ENCODE data around the gene ANKRD11.

ANKRD11 gene

GRCh38 chr16:89406277-89406888 lies 84.0 kb downstream of the ANKRD11 start:
- Histone ChIP-seq H3K36me3 (ENCODE audit: control insufficient read depth in 2 of 2, insufficient read depth in 2 of 2, low read length in 2 of 2) (no peaks in the 10 kb centered on the region), H3K4me3 (ENCODE audit: low read length in 2 of 2) (no peak overlapping the region), H3K4me1 (ENCODE audit: control insufficient read depth, insufficient read depth, low read length) (peaks cover 67% of the 10 kb centered on the region), H3K9ac (ENCODE audit: low read length in 2 of 2) (no peak overlapping the region), H3K27me3 (ENCODE audit: control insufficient read depth in 1 of 2, insufficient read depth in 2 of 2, low read length in 2 of 2) (no peaks in the 10 kb centered on the region), H3K27ac (ENCODE audit: low read length) (no peak overlapping the region), H3K9me3 (ENCODE audit: control insufficient read depth in 2 of 2, low read length in 2 of 2) (no peaks in the 10 kb centered on the region)

- Histone ChIP-seq H3K9me3 (ENCODE audit: control insufficient read depth in 2 of 2, low read length in 2 of 2) (no peaks in the 10 kb centered on the region), H3K4me3 (ENCODE audit: low read length in 2 of 2) (no peak overlapping the region), H3K9ac (ENCODE audit: low read length in 2 of 2) (no peak overlapping the region), H3K27ac (ENCODE audit: low read length) (no peak overlapping the region), H3K36me3 (ENCODE audit: control insufficient read depth in 2 of 2, insufficient read depth in 2 of 2, low read length in 2 of 2) (no peaks in the 10 kb centered on the region), H3K27me3 (ENCODE audit: control insufficient read depth in 1 of 2, insufficient read depth in 2 of 2, low read length in 2 of 2) (no peaks in the 10 kb centered on the region), H3K4me1 (ENCODE audit: control insufficient read depth, insufficient read depth, low read length) (peaks cover 52% of the 10 kb centered on the region)
Observed at GRCh38 chr16:89404561-89404960, 85.8 kb downstream of the ANKRD11 start.

DNA sequence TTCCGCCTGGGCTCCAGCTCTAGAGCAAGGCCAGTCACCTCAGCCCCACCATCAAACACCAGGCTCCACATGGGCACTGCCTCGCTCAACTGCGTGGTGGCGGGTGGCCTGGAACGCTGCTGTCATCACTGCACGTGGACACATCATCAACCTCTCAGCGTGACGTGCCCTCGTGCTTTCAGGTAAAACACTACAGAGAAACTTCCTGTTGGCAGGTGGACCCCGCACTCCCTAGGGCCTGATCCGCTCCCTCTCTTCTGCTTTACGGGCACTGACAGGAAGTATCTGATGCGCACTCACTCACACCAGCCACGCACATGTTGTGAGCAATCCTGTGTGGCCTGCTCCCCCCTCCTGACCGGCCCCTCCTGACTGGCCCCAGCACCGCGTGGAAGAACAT lies 87.4 kb downstream of the ANKRD11 start:
- Histone ChIP-seq H3K27me3 (ENCODE audit: control insufficient read depth in 1 of 2, insufficient read depth in 2 of 2, low read length in 2 of 2) (no peaks in the 10 kb centered on the region), H3K4me1 (ENCODE audit: control insufficient read depth, insufficient read depth, low read length) (peaks cover 44% of the 10 kb centered on the region), H3K9me3 (ENCODE audit: control insufficient read depth in 2 of 2, low read length in 2 of 2) (no peaks in the 10 kb centered on the region), H3K4me3 (ENCODE audit: low read length in 2 of 2) (no peak overlapping the region), H3K9ac (ENCODE audit: low read length in 2 of 2) (no peak overlapping the region), H3K27ac (ENCODE audit: low read length) (no peak overlapping the region), H3K36me3 (ENCODE audit: control insufficient read depth in 2 of 2, insufficient read depth in 2 of 2, low read length in 2 of 2) (no peaks in the 10 kb centered on the region)

DNA sequence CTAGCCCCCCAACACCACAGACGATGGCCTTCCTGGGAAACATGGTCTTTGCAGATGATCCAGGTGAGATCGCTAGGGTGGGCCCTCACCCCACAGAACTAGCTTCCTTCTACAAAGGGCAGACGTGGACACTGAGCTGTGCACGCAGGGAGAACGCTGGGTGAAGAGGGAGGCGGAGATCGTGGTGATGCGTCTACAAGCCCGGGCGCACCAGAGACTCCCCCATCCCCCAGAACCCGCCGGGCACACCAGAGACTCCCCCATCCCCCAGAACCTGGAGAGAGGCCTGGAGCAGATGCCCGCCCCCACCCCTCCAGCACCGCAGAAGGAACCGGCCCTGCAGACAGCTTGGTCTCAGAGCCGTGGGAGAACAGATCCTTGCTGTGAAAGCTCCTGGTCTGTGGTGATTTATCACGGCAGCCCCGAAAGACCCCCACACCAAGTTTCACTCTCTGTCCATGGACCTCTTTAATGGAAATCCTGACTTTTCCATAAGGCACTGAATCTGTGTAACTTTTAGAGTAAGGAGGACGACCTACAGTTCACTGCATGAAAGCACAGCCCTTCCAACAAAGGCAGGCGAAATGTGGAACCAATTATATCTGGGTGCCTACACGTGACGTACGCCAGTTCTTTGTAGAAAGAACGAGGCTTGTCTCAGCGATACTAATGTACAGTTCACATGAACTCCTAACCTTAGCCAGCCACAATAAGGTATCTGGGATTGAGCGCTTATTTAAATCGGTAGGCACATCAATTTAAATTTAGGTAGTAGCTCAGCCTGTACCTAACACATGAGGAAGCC lies 88.5 kb downstream of the ANKRD11 start:
- Histone ChIP-seq H3K9me3 (ENCODE audit: control insufficient read depth in 2 of 2, low read length in 2 of 2) (no peaks in the 10 kb centered on the region), H3K4me1 (ENCODE audit: control insufficient read depth, insufficient read depth, low read length) (peaks cover 33% of the 10 kb centered on the region), H3K9ac (ENCODE audit: low read length in 2 of 2) (no peak overlapping the region), H3K27me3 (ENCODE audit: control insufficient read depth in 1 of 2, insufficient read depth in 2 of 2, low read length in 2 of 2) (no peaks in the 10 kb centered on the region), H3K36me3 (ENCODE audit: control insufficient read depth in 2 of 2, insufficient read depth in 2 of 2, low read length in 2 of 2) (no peaks in the 10 kb centered on the region), H3K27ac (ENCODE audit: low read length) (no peak overlapping the region), H3K4me3 (ENCODE audit: low read length in 2 of 2) (no peak overlapping the region)

DNA sequence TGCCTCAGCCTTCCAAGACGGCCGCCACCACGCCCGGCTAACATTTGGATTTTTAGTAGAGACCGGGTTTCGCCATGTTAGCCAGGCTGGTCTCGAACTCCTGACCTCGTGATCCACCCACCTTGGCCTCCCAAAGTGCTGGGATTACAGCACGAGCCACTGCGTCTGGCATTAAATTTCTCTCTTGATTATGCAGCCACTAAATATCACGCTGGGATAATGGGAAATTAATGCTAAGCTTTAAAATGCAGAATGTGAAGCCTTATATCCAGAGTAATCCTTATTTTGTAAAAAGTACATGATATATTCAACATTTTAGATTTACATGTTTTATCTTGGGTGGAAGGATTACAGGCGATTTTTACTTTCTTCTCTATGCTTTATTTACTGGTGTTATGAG lies 89.2 kb downstream of the ANKRD11 start:
- Histone ChIP-seq H3K9me3 (ENCODE audit: control insufficient read depth in 2 of 2, low read length in 2 of 2) (no peaks in the 10 kb centered on the region), H3K4me3 (ENCODE audit: low read length in 2 of 2) (no peak overlapping the region), H3K27me3 (ENCODE audit: control insufficient read depth in 1 of 2, insufficient read depth in 2 of 2, low read length in 2 of 2) (no peaks in the 10 kb centered on the region), H3K27ac (ENCODE audit: low read length) (no peak overlapping the region), H3K4me1 (ENCODE audit: control insufficient read depth, insufficient read depth, low read length) (peaks cover 27% of the 10 kb centered on the region), H3K9ac (ENCODE audit: low read length in 2 of 2) (no peak overlapping the region), H3K36me3 (ENCODE audit: control insufficient read depth in 2 of 2, insufficient read depth in 2 of 2, low read length in 2 of 2) (no peaks in the 10 kb centered on the region)

DNA sequence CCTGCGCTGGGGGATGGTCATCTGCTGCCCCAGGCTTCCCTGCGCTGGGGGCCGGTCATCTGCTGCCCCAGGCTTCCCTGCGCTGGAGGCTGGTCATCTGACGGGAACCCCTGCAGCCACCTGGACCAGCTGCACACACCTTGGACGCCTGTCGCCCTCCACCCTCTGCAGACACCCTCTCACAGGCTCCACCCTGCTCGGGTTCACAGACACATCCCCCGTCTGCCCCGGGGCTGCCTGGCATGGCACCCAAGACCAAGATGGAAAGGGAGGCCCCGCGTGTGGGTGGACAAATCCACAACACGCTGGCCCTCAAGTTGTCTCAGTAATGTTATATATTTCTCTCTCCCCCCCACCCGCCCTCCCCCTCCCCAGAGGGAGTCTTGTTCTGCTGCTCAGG lies 89.6 kb downstream of the ANKRD11 start:
- Histone ChIP-seq H3K9me3 (ENCODE audit: control insufficient read depth in 2 of 2, low read length in 2 of 2) (no peaks in the 10 kb centered on the region), H3K27ac (ENCODE audit: low read length) (no peak overlapping the region), H3K4me1 (ENCODE audit: control insufficient read depth, insufficient read depth, low read length) (peaks cover 25% of the 10 kb centered on the region), H3K4me3 (ENCODE audit: low read length in 2 of 2) (no peak overlapping the region), H3K27me3 (ENCODE audit: control insufficient read depth in 1 of 2, insufficient read depth in 2 of 2, low read length in 2 of 2) (no peaks in the 10 kb centered on the region), H3K9ac (ENCODE audit: low read length in 2 of 2) (no peak overlapping the region), H3K36me3 (ENCODE audit: control insufficient read depth in 2 of 2, insufficient read depth in 2 of 2, low read length in 2 of 2) (no peaks in the 10 kb centered on the region)

DNA sequence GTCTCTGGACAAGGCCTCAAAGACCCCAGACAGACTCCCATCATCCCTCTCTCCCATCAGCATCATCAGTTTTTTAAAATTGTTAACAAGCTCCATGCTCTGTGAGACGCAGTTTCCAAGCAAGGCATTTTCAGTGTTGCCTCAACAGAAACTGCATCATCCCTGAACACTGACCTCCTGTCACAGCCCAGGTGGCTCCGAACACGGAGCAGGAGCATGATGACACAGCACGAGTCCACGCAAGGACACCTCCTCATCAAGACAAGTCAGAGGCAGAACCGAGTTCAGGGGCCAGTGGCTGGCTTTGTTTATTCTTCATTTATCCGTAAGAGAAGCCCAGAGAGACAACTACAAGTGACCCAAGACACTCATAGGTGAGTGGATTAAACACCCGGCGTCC lies 91.4 kb downstream of the ANKRD11 start:
- H3K27me3 ChIP-seq (ENCODE audit: control insufficient read depth in 1 of 2, insufficient read depth in 2 of 2, low read length in 2 of 2) = no peaks in the 10 kb centered on the region
- no peak overlapping the region for H3K27ac ChIP-seq (ENCODE audit: low read length)

DNA sequence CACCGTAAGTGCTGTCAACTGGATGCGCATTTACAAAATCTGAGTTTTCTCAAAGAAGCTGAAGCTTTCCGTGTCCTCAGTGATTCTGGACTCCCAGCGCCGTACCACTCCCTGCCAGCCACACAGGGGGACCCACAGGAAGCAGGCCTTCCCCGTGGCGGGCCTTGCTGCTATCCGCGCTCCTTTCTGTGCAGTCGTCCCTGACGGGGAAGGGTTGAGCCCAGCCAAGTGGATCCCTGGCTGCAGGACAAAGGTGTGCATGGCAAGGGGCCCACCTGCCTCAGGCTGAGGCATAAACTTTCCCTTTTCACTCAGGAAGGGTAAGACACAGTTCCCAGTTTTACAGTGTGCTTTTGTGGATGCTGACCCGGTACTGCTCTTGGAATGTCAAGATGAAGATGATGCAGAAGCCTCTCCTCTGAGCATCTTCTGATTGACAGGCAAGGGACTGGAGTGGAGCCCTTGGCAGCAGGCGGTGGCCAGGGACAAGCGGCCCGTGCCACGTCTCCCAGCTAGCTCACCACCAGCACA lies 93.0 kb downstream of the ANKRD11 start:
- Histone ChIP-seq H3K4me1 (ENCODE audit: control insufficient read depth, insufficient read depth, low read length) (peaks cover 42% of the 10 kb centered on the region), H3K27ac (ENCODE audit: low read length) (no peak overlapping the region), H3K9me3 (ENCODE audit: control insufficient read depth in 2 of 2, low read length in 2 of 2) (no peaks in the 10 kb centered on the region), H3K36me3 (ENCODE audit: control insufficient read depth in 2 of 2, insufficient read depth in 2 of 2, low read length in 2 of 2) (no peaks in the 10 kb centered on the region), H3K4me3 (ENCODE audit: low read length in 2 of 2) (no peak overlapping the region), H3K9ac (ENCODE audit: low read length in 2 of 2) (no peak overlapping the region), H3K27me3 (ENCODE audit: control insufficient read depth in 1 of 2, insufficient read depth in 2 of 2, low read length in 2 of 2) (no peaks in the 10 kb centered on the region)

More for the DNA sequence above, 91.4 kb downstream of the ANKRD11 start:
- Histone ChIP-seq H3K9ac (ENCODE audit: low read length in 2 of 2) (no peak overlapping the region), H3K36me3 (ENCODE audit: control insufficient read depth in 2 of 2, insufficient read depth in 2 of 2, low read length in 2 of 2) (no peaks in the 10 kb centered on the region), H3K4me3 (ENCODE audit: low read length in 2 of 2) (no peak overlapping the region), H3K9me3 (ENCODE audit: control insufficient read depth in 2 of 2, low read length in 2 of 2) (no peaks in the 10 kb centered on the region), H3K4me1 (ENCODE audit: control insufficient read depth, insufficient read depth, low read length) (peaks cover 35% of the 10 kb centered on the region)

- Histone ChIP-seq H3K36me3 (ENCODE audit: control insufficient read depth in 2 of 2, insufficient read depth in 2 of 2, low read length in 2 of 2) (no peaks in the 10 kb centered on the region), H3K27me3 (ENCODE audit: control insufficient read depth in 1 of 2, insufficient read depth in 2 of 2, low read length in 2 of 2) (no peaks in the 10 kb centered on the region), H3K4me1 (ENCODE audit: control insufficient read depth, insufficient read depth, low read length) (peaks cover 41% of the 10 kb centered on the region), H3K9me3 (ENCODE audit: control insufficient read depth in 2 of 2, low read length in 2 of 2) (no peaks in the 10 kb centered on the region), H3K9ac (ENCODE audit: low read length in 2 of 2) (no peak overlapping the region), H3K27ac (ENCODE audit: low read length) (peak overlapping the region; percentile 87), H3K4me3 (ENCODE audit: low read length in 2 of 2) (no peak overlapping the region)
Observed at GRCh38 chr16:89396156-89396555, 94.2 kb downstream of the ANKRD11 start.

- Histone ChIP-seq H3K4me3 (ENCODE audit: low read length in 2 of 2) (peak overlapping the region; percentile 9 to 52), H3K36me3 (ENCODE audit: control insufficient read depth in 2 of 2, insufficient read depth in 2 of 2, low read length in 2 of 2) (no peaks in the 10 kb centered on the region), H3K27me3 (ENCODE audit: control insufficient read depth in 1 of 2, insufficient read depth in 2 of 2, low read length in 2 of 2) (no peaks in the 10 kb centered on the region), H3K9me3 (ENCODE audit: control insufficient read depth in 2 of 2, low read length in 2 of 2) (no peaks in the 10 kb centered on the region), H3K27ac (ENCODE audit: low read length) (peak overlapping the region; percentile 87), H3K4me1 (ENCODE audit: control insufficient read depth, insufficient read depth, low read length) (peaks cover 44% of the 10 kb centered on the region), H3K9ac (ENCODE audit: low read length in 2 of 2) (peak overlapping the region; percentile 29 to 55)
Observed at GRCh38 chr16:89395150-89396142, 94.9 kb downstream of the ANKRD11 start.
